Inflammatory macrophage treated with lipopolysaccharide for 4 hours (primary cell): ENCODE results near the gene APLP1.
"Not testable (repeated sequence)": the region's sequence is repeated elsewhere in the genome, so short reads cannot be mapped to it uniquely, and the experiment has no call there.

Experiments
- DNase-seq: peaks from one replicate; pipeline ENCODE4 v3.0.0-alpha.2; 2020

APLP1 gene

GRCh38 chr19:35885225-35885738 lies 16.9 kb downstream of the APLP1 start:
- no peak for DNase-seq

- DNase-seq: no peak
Measured at GRCh38 chr19:35885904-35886303, 17.5 kb downstream of the APLP1 start.

DNA sequence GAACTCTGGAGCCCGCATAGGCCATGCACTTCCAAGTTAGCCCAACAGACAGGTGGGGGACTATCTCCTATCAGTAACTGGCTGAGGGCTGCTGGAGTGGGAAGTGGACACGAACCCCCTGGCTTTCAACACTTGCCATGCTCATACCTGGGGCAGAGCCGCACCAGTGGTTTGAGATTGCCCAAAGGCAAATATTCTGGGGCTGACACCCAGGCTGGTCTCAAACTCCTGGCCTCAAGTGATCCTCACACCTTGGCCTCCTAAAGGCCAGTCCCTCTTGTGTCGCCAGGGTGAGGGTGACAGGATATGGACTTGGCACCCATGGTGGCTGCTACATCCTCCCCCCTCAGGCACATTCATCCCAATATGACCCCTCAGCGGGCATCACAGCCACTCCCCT lies 18.8 kb downstream of the APLP1 start:
- no peak for DNase-seq

- DNase-seq: no peak
Measured at GRCh38 chr19:35888398-35888797, 20.0 kb downstream of the APLP1 start.

- DNase-seq: no peak
Measured at GRCh38 chr19:35889370-35890112, 21.2 kb downstream of the APLP1 start.

DNA sequence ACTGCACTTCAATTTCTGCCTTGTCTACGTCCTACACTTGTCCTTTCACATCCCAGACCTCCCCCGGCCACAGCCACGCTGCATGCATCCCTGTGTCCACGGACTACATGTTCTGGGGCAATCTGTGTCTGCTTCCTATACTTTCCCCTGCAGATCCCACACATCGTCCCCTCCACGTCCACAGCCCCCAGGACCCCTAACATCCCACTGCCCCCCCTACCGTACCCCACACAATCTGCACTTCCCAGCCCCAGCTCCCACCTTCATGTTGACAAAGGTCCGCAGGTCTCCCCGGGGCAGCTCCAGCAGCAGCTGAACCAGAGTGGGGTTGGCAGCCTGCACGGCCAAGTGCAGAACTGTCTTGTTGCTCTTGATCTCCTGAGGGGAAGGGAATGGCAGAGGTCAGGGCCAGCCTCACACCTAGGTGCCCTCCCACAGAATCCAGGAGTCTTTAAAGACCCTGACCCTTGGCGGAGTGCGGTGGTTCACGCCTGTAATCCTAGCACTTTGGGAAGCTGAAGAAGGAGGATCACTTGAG lies 21.8 kb downstream of the APLP1 start:
- no peak for DNase-seq

- not testable (repeated sequence) for DNase-seq
Measured at GRCh38 chr19:35891819-35892218, 23.4 kb downstream of the APLP1 start.

GRCh38 chr19:35894342-35894741 lies 26.0 kb downstream of the APLP1 start:
- DNase-seq: no peak

GRCh38 chr19:35895911-35896642 lies 27.7 kb downstream of the APLP1 start:
- DNase-seq: no peak

DNA sequence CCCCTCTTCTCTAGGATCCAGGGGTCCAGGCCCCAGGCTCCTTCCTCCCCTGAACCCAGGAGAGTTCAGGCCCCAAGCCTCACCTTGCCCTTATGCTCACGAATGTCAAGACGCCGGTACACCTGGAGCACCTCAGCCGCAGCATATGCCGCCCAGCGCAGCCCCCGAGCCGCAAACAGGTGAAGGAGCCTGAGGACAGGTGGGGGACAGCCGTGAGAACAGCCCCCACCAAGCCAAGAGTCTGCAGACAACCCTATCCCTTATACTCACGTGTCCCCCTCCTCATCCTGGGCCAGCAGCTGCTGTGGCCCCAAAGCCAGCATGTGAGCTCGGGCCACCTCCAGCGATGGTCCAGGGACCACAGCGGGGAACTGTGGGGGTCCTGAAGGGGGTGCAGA lies 28.3 kb downstream of the APLP1 start:
- DNase-seq: no peak

DNA sequence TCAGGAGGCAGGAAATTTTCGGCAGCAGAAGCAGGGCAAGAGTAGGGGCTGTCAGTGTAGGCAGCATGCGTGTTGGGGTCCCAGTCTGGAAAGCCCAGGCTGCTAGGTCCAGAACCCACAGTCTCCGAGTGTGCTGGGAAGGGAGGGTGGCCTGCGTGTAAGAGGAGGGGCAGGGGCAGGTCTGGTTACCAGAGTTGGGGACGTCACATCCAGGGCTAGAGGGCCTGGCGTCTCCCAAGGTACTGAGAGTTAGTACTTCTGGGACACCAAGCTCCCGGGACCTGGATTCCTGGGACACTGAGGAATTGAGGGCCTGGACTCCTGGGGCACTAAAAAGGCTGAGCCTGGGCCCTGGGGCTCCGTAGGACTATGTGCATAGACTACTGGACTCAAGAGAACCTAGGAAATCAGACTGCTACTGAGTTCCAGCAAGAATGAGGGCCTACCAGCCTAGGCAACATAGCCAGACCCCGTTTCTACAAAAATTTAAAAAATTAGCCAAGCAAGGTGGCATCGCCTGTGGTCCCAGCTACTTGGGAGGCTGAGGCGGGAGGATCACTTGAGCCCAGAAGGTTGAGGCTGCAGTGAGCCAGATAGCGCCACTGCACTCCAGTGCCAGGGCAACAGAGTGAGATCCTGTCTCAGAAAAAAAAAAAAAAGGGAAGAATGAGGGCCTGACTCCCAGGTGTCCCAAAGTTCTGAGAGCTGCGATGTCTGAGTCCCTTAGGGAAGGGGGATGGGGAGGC lies 29.5 kb downstream of the APLP1 start:
- no peak for DNase-seq

DNA sequence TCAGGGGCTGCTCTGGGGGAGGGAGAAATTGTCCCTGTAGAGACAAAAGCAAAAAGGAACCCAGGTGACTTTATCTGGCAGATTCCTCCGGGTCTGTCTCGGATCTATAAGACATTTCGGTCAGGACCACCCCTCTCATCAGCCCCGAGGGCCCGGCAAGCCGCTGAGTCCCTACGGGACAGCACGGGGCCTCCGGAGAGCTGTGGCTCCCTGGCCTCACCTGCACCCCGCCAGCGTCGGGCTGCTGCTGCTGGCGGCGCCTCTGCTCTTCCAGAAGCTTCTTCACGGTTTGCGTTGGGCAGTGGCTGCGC lies 30.1 kb downstream of the APLP1 start:
- no peak for DNase-seq

GRCh38 chr19:35899547-35900214 lies 31.3 kb downstream of the APLP1 start:
- peak; percentile 85 for DNase-seq

DNA sequence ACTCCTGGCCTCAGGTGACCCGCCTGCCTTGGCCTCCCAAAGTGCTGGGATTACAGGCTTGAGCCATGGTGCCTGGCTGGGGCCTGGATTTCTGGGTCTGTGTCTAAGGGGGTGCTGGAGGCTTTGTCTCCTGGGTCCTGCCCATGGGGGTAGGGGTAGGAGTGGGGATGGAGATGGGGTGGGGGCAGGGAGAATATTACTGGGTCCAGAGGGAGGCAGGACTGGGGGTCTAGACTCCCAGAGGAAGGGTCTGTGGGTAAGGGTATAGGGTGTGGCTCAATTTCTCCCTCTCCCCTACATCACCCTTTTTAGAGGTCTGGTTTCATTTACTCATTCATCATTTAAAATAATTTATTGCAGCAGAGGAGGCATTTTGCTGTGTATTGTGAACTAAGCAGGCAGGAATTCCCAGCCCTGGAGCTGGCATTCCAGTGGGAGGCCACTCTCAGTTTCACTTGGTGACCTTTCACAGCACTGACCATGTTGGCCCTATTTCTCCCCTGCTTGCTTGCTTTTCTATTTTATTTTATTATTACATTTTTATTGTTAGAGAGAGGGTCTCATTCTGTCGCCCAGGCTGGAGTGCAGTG lies 32.8 kb downstream of the APLP1 start:
- DNase-seq: peak; percentile 41

- DNase-seq: peak; percentile 73
Measured at GRCh38 chr19:35901854-35902661, 33.7 kb downstream of the APLP1 start, which contains the start of gene HCST. HCST (plus strand) TSS chr19:35902529; CDS start chr19:35902594, 65 bp downstream.

GRCh38 chr19:35902870-35903475 lies 34.6 kb downstream of the APLP1 start:
- DNase-seq: no peak

DNA sequence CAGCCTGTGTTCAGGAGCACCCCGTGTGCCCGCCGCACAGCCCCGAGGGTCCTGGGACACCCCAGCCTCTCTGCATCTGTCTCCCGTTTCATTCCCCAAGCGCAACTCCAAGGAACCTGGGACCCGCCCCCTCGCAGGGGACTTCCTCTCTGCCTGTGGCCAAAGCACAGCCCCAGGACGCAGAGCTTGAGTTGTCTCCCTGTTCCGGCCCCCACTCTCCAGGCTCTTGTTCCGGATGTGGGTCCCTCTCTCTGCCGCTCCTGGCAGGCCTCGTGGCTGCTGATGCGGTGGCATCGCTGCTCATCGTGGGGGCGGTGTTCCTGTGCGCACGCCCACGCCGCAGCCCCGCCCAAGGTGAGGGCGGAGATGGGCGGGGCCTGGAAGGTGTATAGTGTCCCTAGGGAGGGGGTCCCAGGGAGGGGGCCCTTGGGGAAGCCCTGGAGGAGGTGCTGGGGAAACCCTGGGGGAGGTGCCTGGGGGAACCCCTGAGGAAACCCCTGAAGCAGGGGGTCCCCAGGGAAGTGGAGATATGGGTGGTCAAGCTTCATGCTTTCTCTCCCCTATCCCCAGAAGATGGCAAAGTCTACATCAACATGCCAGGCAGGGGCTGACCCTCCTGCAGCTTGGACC lies 35.3 kb downstream of the APLP1 start:
- peak; percentile 90 for DNase-seq

GRCh38 chr19:35904311-35905068 lies 36.1 kb downstream of the APLP1 start:
- peak; percentile 73 for DNase-seq

DNA sequence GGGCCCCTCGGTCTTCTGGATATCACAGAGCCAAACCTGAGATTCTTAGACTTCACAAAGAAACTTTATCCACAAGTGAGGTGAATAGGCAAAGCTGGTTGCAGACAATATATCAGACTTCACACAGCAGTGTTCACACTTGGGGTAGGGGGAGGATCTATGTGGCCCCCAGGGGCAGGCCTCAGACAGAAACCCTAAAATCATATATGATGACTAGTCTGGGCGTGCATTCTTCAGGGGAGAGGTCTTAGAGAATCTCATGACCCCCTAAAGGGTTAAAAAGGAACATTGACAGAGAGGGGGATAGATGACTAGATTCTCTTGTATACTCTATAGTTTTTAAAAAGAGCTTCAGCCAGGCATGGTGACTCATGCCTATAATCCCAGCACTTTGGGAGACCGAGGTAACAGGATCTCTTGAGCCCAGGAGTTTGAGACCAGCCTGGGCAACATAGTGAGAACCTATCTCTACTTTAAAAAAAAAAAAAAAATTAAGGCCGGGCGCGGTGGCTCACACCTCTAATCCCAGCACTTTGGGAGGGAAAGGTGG lies 36.9 kb downstream of the APLP1 start:
- no peak for DNase-seq
